SH-SY5Y (cell line): ENCODE results near the gene CTDNEP1.

Experiments
- GATA2 ChIP-seq: IDR thresholded peaks from 2 replicates; pipeline ENCODE4 v1.6.1; 2011; ENCODE audit warnings: mild to moderate bottlenecking, low read depth, low read length
- GATA3 ChIP-seq: IDR thresholded peaks from 2 replicates; pipeline ENCODE4 v1.6.1; 2011; ENCODE audit warnings: low read depth, mild to moderate bottlenecking, low read length, moderate library complexity

- no peak for TF ChIP-seq GATA2
- no peak for TF ChIP-seq GATA3
Measured at GRCh38 chr17:7203391-7203790, 48.1 kb downstream of the CTDNEP1 start.
